PFSK-1 (cell line): ENCODE data around the gene SLC19A3.

Source experiments
- POLR2AphosphoS5 ChIP-seq: IDR thresholded peaks from 2 replicates; pipeline ENCODE4 v1.6.1; 2012; ENCODE audit warnings: low read depth, mild to moderate bottlenecking, control low read depth, low read length, moderate library complexity
- REST ChIP-seq, 2 experiments: IDR thresholded peaks; 2 replicates each; pipeline versions ENCODE4 v1.6.1 to v1.8.0; 2011 to 2012; ENCODE audit warnings: low read depth in 2 of 2, low read length in 2 of 2, control low read depth in 1 of 2, inconsistent platforms in 1 of 2, mild to moderate bottlenecking in 1 of 2, moderate library complexity in 1 of 2; ENCODE audit not compliant: insufficient read depth in 1 of 2
- SIN3A ChIP-seq: IDR thresholded peaks from 2 replicates; pipeline ENCODE4 v1.6.1; 2012; ENCODE audit warnings: mild to moderate bottlenecking, low read length, moderate library complexity, borderline replicate concordance; ENCODE audit not compliant: insufficient read depth

- no peak for TF ChIP-seq REST (IDR thresholded peaks at IDR 0.05; ENCODE audit: insufficient read depth in 1 of 2, low read depth in 2 of 2, low read length in 2 of 2)
- TF ChIP-seq POLR2AphosphoS5, result no peak
- TF ChIP-seq SIN3A, result no peak
These were observed 41.7 kb upstream of the SLC19A3 start for GRCh38 chr2:227759411-227760118.
